ENCODE data around the gene PRICKLE2.
"Not testable (repeated sequence)": the region's sequence is repeated elsewhere in the genome, so short reads cannot be mapped to it uniquely, and the experiment has no call there.

Gene PRICKLE2

GRCh38 chr3:64103131-64103530 lies 122.1 kb downstream of the PRICKLE2 start:
- no peak for DNase-seq (ENCODE audit: low read depth in 2 of 2)

GRCh38 chr3:64102147-64102546 lies 123.1 kb downstream of the PRICKLE2 start:
- DNase-seq (ENCODE audit: low read depth in 2 of 2), result no peak

GRCh38 chr3:64099316-64099715 lies 126.0 kb downstream of the PRICKLE2 start:
- DNase-seq (ENCODE audit: low read depth in 2 of 2), result no peak

- no peak for DNase-seq (ENCODE audit: low read depth in 2 of 2)
These were observed 126.6 kb downstream of the PRICKLE2 start for GRCh38 chr3:64098670-64099069.

- DNase-seq (ENCODE audit: low read depth in 2 of 2), result no peak
These were observed 127.3 kb downstream of the PRICKLE2 start for GRCh38 chr3:64097920-64098319.

GRCh38 chr3:64095802-64096201 lies 129.5 kb downstream of the PRICKLE2 start:
- no peak for DNase-seq (ENCODE audit: low read depth in 2 of 2)

GRCh38 chr3:64094713-64095079 lies 130.6 kb downstream of the PRICKLE2 start:
- DNase-seq (ENCODE audit: low read depth in 2 of 2), result no peak

- DNase-seq (ENCODE audit: low read depth in 2 of 2), result no peak
These were observed 131.2 kb downstream of the PRICKLE2 start for GRCh38 chr3:64093825-64094712.

GRCh38 chr3:64093211-64093610 lies 132.1 kb downstream of the PRICKLE2 start:
- DNase-seq (ENCODE audit: low read depth in 2 of 2), result no peak

GRCh38 chr3:64091501-64091900 lies 133.8 kb downstream of the PRICKLE2 start:
- no peak for DNase-seq (ENCODE audit: low read depth in 2 of 2)

- DNase-seq (ENCODE audit: low read depth in 2 of 2), result not testable (repeated sequence)
These were observed 135.9 kb downstream of the PRICKLE2 start for GRCh38 chr3:64089386-64089785.

GRCh38 chr3:64088408-64089205 lies 136.7 kb downstream of the PRICKLE2 start:
- DNase-seq (ENCODE audit: low read depth in 2 of 2), result no peak

- DNase-seq (ENCODE audit: low read depth in 2 of 2), result no peak
These were observed 138.6 kb downstream of the PRICKLE2 start for GRCh38 chr3:64086479-64087252.

- DNase-seq (ENCODE audit: low read depth in 2 of 2), result no peak
These were observed 140.6 kb downstream of the PRICKLE2 start for GRCh38 chr3:64084640-64085039.

GRCh38 chr3:64083575-64083974 lies 141.7 kb downstream of the PRICKLE2 start:
- no peak for DNase-seq (ENCODE audit: low read depth in 2 of 2)

- no peak for DNase-seq (ENCODE audit: low read depth in 2 of 2)
These were observed 142.2 kb downstream of the PRICKLE2 start for GRCh38 chr3:64082961-64083541.

- no peak for DNase-seq (ENCODE audit: low read depth in 2 of 2)
These were observed 142.9 kb downstream of the PRICKLE2 start for GRCh38 chr3:64082411-64082810.

GRCh38 chr3:64081235-64081630 lies 144.0 kb downstream of the PRICKLE2 start:
- DNase-seq (ENCODE audit: low read depth in 2 of 2), result no peak

- DNase-seq (ENCODE audit: low read depth in 2 of 2), result no peak
These were observed 144.5 kb downstream of the PRICKLE2 start for GRCh38 chr3:64080616-64081234.

- DNase-seq (ENCODE audit: low read depth in 2 of 2), result no peak
These were observed 145.7 kb downstream of the PRICKLE2 start for GRCh38 chr3:64079369-64080150.

Measured in fibroblast of skin of left biceps (primary cell).